Retinal pigment epithelial cell (primary cell): ENCODE data around the gene SOAT2.

Experiments used
- DNase-seq: peaks from one replicate; pipeline ENCODE4 v3.0.0-alpha.2; 2010; ENCODE audit warnings: low read depth
- H3K4me3 ChIP-seq: 2 replicates; pipeline ENCODE4 v1.5.1; 2011; ENCODE audit warnings: mild to moderate bottlenecking, low read length, control low read depth, moderate library complexity
- TF ChIP-seq, protein P1 (sequence below): conservative IDR thresholded peaks from 2 replicates; pipeline ENCODE4 v1.5.1; 2011; ENCODE audit warnings: low read depth, low read length, control low read depth, inconsistent platforms

SOAT2 gene

DNA sequence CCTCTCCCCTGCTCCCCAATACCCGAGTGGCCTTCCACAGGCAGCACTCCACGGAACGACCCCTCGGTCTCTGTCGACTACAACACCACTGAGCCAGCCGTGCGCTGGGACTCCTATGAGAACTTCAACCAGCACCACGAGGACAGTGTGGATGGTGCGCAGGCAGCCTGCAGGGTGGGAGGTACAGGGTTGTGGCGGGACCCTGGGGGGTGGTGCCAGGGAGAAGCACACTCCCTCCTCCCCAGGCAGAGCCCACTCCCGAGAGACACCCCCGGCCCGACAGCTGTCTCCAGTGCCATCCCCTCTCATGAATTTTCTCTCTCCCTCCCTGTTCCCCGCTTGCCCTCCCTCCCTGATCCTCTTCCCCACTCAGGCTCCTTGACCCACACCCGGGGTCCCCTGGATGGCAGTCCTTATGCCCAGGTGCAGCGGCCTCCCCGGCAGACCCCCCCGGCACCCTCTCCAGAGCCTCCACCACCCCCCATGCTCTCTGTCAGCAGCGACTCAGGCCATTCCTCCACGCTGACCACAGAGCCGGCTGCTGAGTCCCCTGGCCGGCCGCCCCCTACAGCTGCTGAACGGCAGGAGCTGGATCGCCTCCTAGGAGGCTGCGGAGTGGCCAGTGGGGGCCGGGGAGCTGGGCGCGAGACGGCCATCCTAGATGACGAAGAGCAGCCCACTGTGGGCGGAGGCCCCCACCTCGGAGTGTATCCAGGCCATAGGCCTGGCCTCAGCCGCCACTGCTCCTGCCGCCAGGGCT, 44.4 kb upstream of the SOAT2 start:
- no peak overlapping the region for H3K4me3 ChIP-seq
- TF ChIP-seq, protein P1, sequence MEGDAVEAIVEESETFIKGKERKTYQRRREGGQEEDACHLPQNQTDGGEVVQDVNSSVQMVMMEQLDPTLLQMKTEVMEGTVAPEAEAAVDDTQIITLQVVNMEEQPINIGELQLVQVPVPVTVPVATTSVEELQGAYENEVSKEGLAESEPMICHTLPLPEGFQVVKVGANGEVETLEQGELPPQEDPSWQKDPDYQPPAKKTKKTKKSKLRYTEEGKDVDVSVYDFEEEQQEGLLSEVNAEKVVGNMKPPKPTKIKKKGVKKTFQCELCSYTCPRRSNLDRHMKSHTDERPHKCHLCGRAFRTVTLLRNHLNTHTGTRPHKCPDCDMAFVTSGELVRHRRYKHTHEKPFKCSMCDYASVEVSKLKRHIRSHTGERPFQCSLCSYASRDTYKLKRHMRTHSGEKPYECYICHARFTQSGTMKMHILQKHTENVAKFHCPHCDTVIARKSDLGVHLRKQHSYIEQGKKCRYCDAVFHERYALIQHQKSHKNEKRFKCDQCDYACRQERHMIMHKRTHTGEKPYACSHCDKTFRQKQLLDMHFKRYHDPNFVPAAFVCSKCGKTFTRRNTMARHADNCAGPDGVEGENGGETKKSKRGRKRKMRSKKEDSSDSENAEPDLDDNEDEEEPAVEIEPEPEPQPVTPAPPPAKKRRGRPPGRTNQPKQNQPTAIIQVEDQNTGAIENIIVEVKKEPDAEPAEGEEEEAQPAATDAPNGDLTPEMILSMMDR, result no peak
- DNase-seq, result no peak

DNA sequence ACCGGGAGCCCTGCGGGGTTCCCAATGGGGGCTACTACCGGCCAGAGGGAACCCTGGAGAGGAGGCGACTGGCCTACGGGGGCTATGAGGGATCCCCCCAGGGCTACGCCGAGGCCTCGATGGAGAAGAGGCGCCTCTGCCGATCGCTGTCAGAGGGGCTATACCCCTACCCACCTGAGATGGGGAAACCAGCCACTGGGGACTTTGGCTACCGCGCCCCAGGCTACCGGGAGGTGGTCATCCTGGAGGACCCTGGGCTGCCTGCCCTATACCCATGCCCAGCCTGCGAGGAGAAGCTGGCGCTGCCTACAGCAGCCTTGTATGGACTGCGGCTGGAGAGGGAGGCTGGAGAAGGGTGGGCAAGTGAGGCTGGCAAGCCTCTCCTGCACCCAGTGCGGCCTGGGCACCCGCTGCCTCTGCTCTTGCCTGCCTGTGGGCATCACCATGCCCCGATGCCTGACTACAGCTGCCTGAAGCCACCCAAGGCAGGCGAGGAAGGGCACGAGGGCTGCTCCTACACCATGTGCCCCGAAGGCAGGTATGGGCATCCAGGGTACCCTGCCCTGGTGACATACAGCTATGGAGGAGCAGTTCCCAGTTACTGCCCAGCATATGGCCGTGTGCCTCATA, 43.7 kb upstream of the SOAT2 start:
- TF ChIP-seq, protein P1, result no peak
- no peak for DNase-seq
- H3K4me3 ChIP-seq, result no peak overlapping the region

DNA sequence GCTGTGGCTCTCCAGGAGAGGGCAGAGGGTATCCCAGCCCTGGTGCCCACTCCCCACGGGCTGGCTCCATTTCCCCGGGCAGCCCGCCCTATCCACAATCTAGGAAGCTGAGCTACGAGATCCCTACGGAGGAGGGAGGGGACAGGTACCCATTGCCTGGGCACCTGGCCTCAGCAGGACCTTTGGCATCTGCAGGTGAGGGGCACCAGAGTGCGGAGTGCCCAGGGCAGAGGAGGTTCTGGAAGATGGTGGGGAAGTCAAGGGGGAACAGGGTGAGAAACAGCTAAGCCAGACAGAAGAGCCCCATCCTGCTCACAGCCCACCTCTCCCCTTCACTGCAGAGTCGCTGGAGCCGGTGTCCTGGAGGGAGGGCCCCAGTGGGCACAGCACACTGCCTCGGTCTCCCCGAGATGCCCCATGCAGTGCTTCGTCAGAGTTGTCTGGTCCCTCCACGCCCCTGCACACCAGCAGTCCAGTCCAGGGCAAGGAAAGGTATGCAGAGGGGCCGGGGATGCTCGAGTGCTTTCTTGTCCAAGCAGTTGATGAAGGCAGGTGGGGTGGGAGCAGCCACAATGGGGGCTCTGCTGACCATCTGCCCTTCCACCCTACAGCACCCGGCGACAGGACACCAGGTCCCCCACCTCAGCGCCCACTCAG, 43.1 kb upstream of the SOAT2 start:
- no peak overlapping the region for H3K4me3 ChIP-seq
- TF ChIP-seq, protein P1, result no peak
- no peak for DNase-seq

DNA sequence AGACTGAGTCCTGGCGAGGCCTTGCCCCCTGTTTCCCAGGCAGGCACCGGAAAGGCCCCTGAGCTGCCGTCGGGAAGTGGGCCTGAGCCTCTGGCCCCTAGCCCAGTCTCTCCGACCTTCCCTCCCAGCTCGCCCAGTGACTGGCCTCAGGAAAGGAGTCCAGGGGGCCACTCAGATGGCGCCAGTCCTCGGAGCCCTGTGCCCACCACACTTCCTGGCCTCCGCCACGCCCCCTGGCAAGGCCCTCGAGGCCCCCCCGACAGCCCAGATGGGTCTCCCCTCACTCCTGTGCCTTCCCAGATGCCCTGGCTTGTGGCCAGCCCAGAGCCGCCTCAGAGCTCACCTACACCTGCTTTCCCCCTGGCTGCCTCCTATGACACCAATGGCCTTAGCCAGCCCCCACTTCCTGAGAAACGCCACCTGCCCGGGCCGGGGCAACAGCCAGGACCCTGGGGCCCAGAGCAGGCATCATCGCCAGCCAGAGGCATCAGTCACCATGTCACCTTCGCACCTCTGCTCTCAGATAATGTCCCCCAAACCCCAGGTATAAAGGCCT, 42.5 kb upstream of the SOAT2 start:
- DNase-seq, result no peak
- TF ChIP-seq, protein P1, result no peak
- no peak overlapping the region for H3K4me3 ChIP-seq

DNA sequence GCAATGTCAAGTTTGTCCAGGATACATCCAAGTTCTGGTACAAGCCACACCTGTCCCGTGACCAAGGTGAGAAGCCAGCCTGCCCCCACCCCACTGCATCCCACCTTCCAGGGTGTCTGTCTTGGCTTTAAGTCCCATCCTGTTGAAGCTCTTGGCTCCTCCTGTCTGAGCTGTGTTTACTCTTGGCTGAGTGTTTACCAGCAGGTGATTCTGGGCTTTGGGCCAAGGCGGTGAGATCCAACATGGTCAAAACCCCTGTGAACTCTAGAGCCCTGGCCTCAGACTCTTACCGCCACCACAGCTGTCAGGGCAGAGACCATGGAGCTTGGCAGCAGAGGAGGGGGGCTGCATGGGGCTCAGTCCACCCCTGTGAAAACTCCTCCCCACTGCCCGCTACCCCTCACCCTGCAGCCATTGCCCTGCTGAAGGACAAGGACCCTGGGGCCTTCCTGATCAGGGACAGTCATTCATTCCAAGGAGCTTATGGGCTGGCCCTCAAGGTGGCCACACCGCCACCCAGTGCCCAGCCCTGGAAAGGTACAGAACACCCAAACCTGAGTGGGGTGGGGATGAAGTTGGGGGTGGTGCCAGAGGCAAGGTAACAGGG, 41.8 kb upstream of the SOAT2 start:
- H3K4me3 ChIP-seq, result no peak overlapping the region
- TF ChIP-seq, protein P1, result peak; percentile 43
- DNase-seq, result no peak

DNA sequence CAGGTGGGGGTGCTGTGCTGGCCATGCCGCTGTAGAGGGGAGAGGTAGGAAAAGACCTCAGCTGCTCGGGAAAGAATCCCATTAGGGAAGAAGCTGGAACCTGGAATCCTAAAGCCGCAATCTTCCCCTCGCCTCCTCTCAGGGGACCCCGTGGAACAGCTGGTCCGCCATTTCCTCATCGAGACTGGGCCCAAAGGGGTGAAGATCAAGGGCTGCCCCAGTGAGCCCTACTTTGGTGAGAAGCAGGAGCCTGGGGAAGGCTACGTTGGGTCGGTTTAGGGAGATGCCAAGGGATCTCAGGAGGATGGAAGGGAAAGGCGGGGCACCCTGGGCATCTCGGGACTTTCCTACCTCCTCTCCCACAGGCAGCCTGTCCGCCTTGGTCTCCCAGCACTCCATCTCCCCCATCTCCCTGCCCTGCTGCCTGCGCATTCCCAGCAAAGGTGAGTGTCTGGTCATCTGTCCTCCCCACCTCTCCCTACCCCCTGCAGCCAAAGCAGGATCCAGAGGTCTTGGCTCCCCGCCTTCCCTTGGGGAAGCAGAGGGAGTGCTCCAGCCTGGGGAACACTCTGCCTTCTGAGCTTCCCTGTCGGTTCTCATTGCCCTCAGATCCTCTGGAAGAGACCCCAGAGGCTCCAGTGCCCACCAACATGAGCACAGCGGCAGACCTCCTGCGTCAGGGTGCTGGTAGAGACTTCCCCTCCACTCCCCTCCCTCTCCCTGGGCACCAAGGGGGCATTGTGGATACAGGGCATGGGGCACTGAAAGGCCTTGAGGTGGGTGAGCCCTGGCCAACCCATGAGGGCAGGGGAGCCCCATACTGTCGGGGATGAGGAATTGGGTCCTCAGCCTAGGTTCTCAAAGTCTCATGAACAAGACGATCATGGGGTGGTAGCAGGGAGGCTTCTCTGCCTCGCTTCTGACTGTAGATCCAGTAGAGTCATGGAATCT, 41.0 kb upstream of the SOAT2 start:
- no peak for DNase-seq
- no peak overlapping the region for H3K4me3 ChIP-seq
- TF ChIP-seq, protein P1, result no peak
